RWPE1 (cell line): ENCODE data around the gene CD24.
"Not testable (repeated sequence)": the region's sequence is repeated elsewhere in the genome, so short reads cannot be mapped to it uniquely, and the experiment has no call there.

ENCODE experiments used
- CTCF ChIA-PET: fragments of 350-600 bp; sonication (Branson Sonifier 250); formaldehyde crosslinking; extraction: SDS; loops from one replicate; lab custom pipeline; 2021; lab: Yijun Ruan, JAX
- POLR2A ChIA-PET: fragments of 400-600 bp; formaldehyde crosslinking; extraction: SDS; loops from one replicate; lab custom pipeline; 2020; ENCODE audit warnings: antibody characterized with exemption; ENCODE audit not compliant: low non-redundant PET; lab: Yijun Ruan, JAX
- DNase-seq: peaks from one replicate; pipeline ENCODE4 v3.0.0; 2012; ENCODE audit warnings: low spot score
- H3K27ac ChIP-seq: fragments of 450-650 bp; 2 replicates; pipeline ENCODE4 v1.5.1; 2017
- TF ChIP-seq, protein P1 (sequence below): fragments of 450-650 bp; conservative IDR thresholded peaks from 2 replicates; pipeline ENCODE4 v1.5.1; 2017; ENCODE audit warnings: low read depth, mild to moderate bottlenecking

The CD24 gene

DNA sequence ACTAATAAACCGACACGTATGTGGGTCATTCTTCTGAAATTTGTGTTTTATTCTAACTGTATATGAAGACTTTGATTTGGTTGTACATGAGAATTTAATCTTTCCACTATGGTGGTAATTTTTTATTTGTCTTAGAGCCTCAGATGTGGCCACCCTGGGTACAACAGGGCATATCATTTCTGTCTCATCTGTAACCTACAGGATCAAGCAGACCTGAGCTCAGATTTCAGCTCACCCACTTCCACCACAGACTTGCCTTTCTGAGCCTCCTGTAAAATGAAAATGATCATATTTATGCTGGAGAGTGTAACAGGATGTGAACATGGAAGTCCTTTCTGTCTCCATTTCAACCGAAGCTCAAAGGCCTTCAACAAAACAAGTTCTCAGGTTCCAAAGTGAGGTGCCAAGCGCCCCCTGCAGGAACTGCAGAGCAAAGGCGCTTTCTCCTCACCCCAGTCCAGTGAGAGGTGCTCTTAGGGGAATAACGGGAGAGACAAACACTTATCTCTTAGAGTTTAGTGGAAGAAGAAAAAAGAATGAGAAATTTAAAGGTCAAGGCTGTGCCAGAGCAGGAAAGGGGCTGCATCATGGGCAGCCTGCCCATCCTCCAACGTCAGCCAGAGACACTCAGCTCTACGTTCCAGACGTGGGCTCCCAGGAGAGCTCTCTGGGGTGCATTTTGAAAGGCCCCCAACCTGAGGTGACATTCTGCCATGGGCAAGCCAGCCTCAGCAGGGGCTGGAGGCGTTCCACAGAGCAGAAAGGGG is 23.0 kb upstream of the CD24 start:
- ChIA-PET POLR2A (no interaction called here), CTCF (interaction anchor here (0.6 to 1.3 kb wide), 13 partner anchors 13 to 1904 kb away, joined by 3 to 8 read pairs (median 4); no protein-coding TSS in a partner anchor)
- TF ChIP-seq, protein P1, sequence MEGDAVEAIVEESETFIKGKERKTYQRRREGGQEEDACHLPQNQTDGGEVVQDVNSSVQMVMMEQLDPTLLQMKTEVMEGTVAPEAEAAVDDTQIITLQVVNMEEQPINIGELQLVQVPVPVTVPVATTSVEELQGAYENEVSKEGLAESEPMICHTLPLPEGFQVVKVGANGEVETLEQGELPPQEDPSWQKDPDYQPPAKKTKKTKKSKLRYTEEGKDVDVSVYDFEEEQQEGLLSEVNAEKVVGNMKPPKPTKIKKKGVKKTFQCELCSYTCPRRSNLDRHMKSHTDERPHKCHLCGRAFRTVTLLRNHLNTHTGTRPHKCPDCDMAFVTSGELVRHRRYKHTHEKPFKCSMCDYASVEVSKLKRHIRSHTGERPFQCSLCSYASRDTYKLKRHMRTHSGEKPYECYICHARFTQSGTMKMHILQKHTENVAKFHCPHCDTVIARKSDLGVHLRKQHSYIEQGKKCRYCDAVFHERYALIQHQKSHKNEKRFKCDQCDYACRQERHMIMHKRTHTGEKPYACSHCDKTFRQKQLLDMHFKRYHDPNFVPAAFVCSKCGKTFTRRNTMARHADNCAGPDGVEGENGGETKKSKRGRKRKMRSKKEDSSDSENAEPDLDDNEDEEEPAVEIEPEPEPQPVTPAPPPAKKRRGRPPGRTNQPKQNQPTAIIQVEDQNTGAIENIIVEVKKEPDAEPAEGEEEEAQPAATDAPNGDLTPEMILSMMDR = peak; percentile 60
- DNase-seq = peak; percentile 33
- no peak overlapping the region for H3K27ac ChIP-seq

GRCh38 chr6:106995640-106996039 is 21.1 kb upstream of the CD24 start:
- DNase-seq = no peak
- TF ChIP-seq, protein P1 = no peak
- CTCF ChIA-PET = interaction anchor here (0.6 kb wide), 1 partner anchor 637 kb away, joined by 3 read pairs; no protein-coding TSS in a partner anchor
- no peak overlapping the region for H3K27ac ChIP-seq
- POLR2A ChIA-PET = no interaction called here

- H3K27ac ChIP-seq, DNase-seq, POLR2A ChIA-PET: not testable (repeated sequence)
- CTCF ChIA-PET = interaction anchor here (0.7 to 1.7 kb wide), 3 partner anchors 10 to 1519 kb away, joined by 3 to 9 read pairs (median 4); no protein-coding TSS in a partner anchor
These were observed 15.2 kb upstream of the CD24 start for GRCh38 chr6:106989737-106990136.

GRCh38 chr6:106988664-106989063 is 14.1 kb upstream of the CD24 start:
- H3K27ac ChIP-seq = no peak overlapping the region
- TF ChIP-seq, protein P1 = no peak
- POLR2A ChIA-PET = no interaction called here
- CTCF ChIA-PET = interaction anchor here (1.7 kb wide), 1 partner anchor 9 kb away, joined by 9 read pairs; no protein-coding TSS in a partner anchor
- no peak for DNase-seq

GRCh38 chr6:106981926-106982325 is 7.4 kb upstream of the CD24 start:
- no peak for DNase-seq
- ChIA-PET CTCF (no interaction called here), POLR2A (no interaction called here)
- TF ChIP-seq, protein P1 = no peak
- no peak overlapping the region for H3K27ac ChIP-seq

GRCh38 chr6:106980926-106981325 is 6.4 kb upstream of the CD24 start:
- POLR2A ChIA-PET = interaction anchor here (0.8 kb wide), 1 partner anchor 15 kb away, joined by 3 read pairs; no protein-coding TSS in a partner anchor

More at GRCh38 chr6:106980926-106981325, 6.4 kb upstream of the CD24 start:
- no peak for DNase-seq
- CTCF ChIA-PET = interaction anchor here (0.5 kb wide), 1 partner anchor 287 kb away, joined by 3 read pairs; no protein-coding TSS in a partner anchor
- no peak overlapping the region for H3K27ac ChIP-seq
- TF ChIP-seq, protein P1 = no peak
